ENCODE measurements around the gene HEATR5A.

DNA sequence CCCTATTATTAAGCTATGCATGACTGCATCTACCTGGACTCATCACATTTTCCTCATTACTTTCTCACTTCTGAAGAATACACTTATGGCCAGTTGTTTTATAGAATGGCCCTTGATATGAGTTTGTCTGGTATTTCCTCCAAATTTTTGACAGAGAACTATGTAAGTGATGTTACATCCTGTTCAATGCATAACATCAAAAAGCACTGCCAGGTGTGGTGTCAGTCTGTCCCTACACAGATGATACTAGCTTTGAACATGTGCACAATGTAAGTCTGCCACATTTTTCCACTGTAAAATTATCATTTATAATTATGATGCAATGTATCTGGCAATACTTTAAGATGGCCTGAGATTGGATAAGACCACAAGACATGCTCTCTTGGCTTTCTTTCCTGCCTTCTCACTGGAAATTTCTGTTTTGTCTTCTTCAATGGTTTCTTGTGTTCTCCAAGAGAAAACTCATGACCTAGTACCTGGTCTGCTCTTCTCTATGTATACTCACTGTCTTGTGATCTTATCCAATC is 28.3 kb downstream of the HEATR5A start:
- TF ChIP-seq, protein P1, sequence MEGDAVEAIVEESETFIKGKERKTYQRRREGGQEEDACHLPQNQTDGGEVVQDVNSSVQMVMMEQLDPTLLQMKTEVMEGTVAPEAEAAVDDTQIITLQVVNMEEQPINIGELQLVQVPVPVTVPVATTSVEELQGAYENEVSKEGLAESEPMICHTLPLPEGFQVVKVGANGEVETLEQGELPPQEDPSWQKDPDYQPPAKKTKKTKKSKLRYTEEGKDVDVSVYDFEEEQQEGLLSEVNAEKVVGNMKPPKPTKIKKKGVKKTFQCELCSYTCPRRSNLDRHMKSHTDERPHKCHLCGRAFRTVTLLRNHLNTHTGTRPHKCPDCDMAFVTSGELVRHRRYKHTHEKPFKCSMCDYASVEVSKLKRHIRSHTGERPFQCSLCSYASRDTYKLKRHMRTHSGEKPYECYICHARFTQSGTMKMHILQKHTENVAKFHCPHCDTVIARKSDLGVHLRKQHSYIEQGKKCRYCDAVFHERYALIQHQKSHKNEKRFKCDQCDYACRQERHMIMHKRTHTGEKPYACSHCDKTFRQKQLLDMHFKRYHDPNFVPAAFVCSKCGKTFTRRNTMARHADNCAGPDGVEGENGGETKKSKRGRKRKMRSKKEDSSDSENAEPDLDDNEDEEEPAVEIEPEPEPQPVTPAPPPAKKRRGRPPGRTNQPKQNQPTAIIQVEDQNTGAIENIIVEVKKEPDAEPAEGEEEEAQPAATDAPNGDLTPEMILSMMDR (IDR thresholded peaks at IDR 0.05; ENCODE audit: low read length), result no peak
- no peak for TF ChIP-seq EZH2 (IDR thresholded peaks at IDR 0.05; ENCODE audit: borderline replicate concordance, low read length)
